ENCODE results near the gene NT5M. TPM values are rescaled to one million over a fixed set of nuclear protein-coding genes. Genes with fewer than 3 reads are reported as not detected.
A peak's percentile ranks its signal among the peaks of the same experiment; 100 is the strongest.
"Not testable (repeated sequence)": the region's sequence is repeated elsewhere in the genome, so short reads cannot be mapped to it uniquely, and the experiment has no call there.

NT5M gene
- polyA plus RNA-seq (2013, experiment 1 of 2): 3.9 TPM
- polyA plus RNA-seq (2013, experiment 2 of 2): 6.1 TPM

- Histone ChIP-seq H3K9ac (ENCODE audit: low read depth, low read length) (peak within 1 kb of the TSS; percentile 69), H3K27me3 (ENCODE audit: insufficient read depth, low read length) (peaks cover 12% of the 10 kb centered on the region), H3K36me3 (ENCODE audit: insufficient read depth, low read length) (no peaks in the 10 kb centered on the region), H3K9me3 (ENCODE audit: insufficient read depth, low read depth, low read length) (no peaks in the 10 kb centered on the region), H3K27ac (ENCODE audit: low read depth, low read length) (0 out of 2 replicates have a peak within 1 kb of the TSS, but pooled peaks have one; percentile 55), H3K4me3 (ENCODE audit: low read length) (peak within 1 kb of the TSS; percentile 80), H3K4me1 (ENCODE audit: insufficient read depth, low read length) (no peaks in the 10 kb centered on the region)
- under 1% methylated on average over 107 of the region's 107 CpGs for WGBS
Measured at GRCh38 chr17:17303010-17303846, at the start of gene NT5M. TSS of gene NT5M (plus strand) at chr17:17303373. CDS start at chr17:17303551, 178 bp downstream.

GRCh38 chr17:17253406-17253805 is 49.8 kb upstream of the NT5M start:
- WGBS: 96% methylated on average over 3 of the region's 3 CpGs
- Histone ChIP-seq H3K4me3 (ENCODE audit: low read length) (no peak overlapping the region), H3K27me3 (ENCODE audit: insufficient read depth, low read length) (no peaks in the 10 kb centered on the region), H3K9ac (ENCODE audit: low read depth, low read length) (no peak overlapping the region), H3K9me3 (ENCODE audit: insufficient read depth, low read depth, low read length) (no peaks in the 10 kb centered on the region), H3K4me1 (ENCODE audit: insufficient read depth, low read length) (no peaks in the 10 kb centered on the region), H3K27ac (ENCODE audit: low read depth, low read length) (no peak overlapping the region), H3K36me3 (ENCODE audit: insufficient read depth, low read length) (peaks cover 82% of the 10 kb centered on the region)

GRCh38 chr17:17254036-17254435 is 49.1 kb upstream of the NT5M start:
- no peaks in the 10 kb centered on the region for H3K4me1 ChIP-seq (ENCODE audit: insufficient read depth, low read length)
- WGBS: 93% methylated on average over 2 of the region's 3 CpGs
- peaks cover 82% of the 10 kb centered on the region for H3K36me3 ChIP-seq (ENCODE audit: insufficient read depth, low read length)

GRCh38 chr17:17255689-17256088 is 47.5 kb upstream of the NT5M start:
- H3K27me3 ChIP-seq (ENCODE audit: insufficient read depth, low read length); H3K4me1 ChIP-seq (ENCODE audit: insufficient read depth, low read length); H3K9me3 ChIP-seq (ENCODE audit: insufficient read depth, low read depth, low read length); H3K27ac ChIP-seq (ENCODE audit: low read depth, low read length); H3K9ac ChIP-seq (ENCODE audit: low read depth, low read length); H3K4me3 ChIP-seq (ENCODE audit: low read length): not testable (repeated sequence)
- H3K36me3 ChIP-seq (ENCODE audit: insufficient read depth, low read length): peaks cover 87% of the 10 kb centered on the region
- WGBS: 90% methylated on average over 11 of the region's 11 CpGs

More at GRCh38 chr17:17254036-17254435, 49.1 kb upstream of the NT5M start:
- Histone ChIP-seq H3K27me3 (ENCODE audit: insufficient read depth, low read length) (no peaks in the 10 kb centered on the region), H3K9me3 (ENCODE audit: insufficient read depth, low read depth, low read length) (no peaks in the 10 kb centered on the region), H3K27ac (ENCODE audit: low read depth, low read length) (no peak overlapping the region), H3K9ac (ENCODE audit: low read depth, low read length) (no peak overlapping the region), H3K4me3 (ENCODE audit: low read length) (no peak overlapping the region)

- Histone ChIP-seq H3K9ac (ENCODE audit: low read depth, low read length) (no peak overlapping the region), H3K9me3 (ENCODE audit: insufficient read depth, low read depth, low read length) (no peaks in the 10 kb centered on the region), H3K27ac (ENCODE audit: low read depth, low read length) (no peak overlapping the region), H3K27me3 (ENCODE audit: insufficient read depth, low read length) (no peaks in the 10 kb centered on the region), H3K4me3 (ENCODE audit: low read length) (no peak overlapping the region), H3K36me3 (ENCODE audit: insufficient read depth, low read length) (peaks cover 91% of the 10 kb centered on the region), H3K4me1 (ENCODE audit: insufficient read depth, low read length) (no peaks in the 10 kb centered on the region)
- WGBS: 98% methylated on average over 1 of the region's 1 CpG
Measured at GRCh38 chr17:17256316-17256715, 46.9 kb upstream of the NT5M start.

- H3K9ac ChIP-seq (ENCODE audit: low read depth, low read length): no peak overlapping the region
- H3K27me3 ChIP-seq (ENCODE audit: insufficient read depth, low read length): no peaks in the 10 kb centered on the region
- H3K36me3 ChIP-seq (ENCODE audit: insufficient read depth, low read length): peaks cover 87% of the 10 kb centered on the region
- H3K9me3 ChIP-seq (ENCODE audit: insufficient read depth, low read depth, low read length): no peaks in the 10 kb centered on the region
- H3K4me3 ChIP-seq (ENCODE audit: low read length): no peak overlapping the region
- no peaks in the 10 kb centered on the region for H3K4me1 ChIP-seq (ENCODE audit: insufficient read depth, low read length)
- 95% methylated on average over 7 of the region's 7 CpGs for WGBS
- H3K27ac ChIP-seq (ENCODE audit: low read depth, low read length): no peak overlapping the region
Measured at GRCh38 chr17:17258011-17258410, 45.2 kb upstream of the NT5M start.

GRCh38 chr17:17258998-17259397 is 44.2 kb upstream of the NT5M start:
- H3K9me3 ChIP-seq (ENCODE audit: insufficient read depth, low read depth, low read length): no peaks in the 10 kb centered on the region
- 96% methylated on average over 4 of the region's 4 CpGs for WGBS
- H3K27me3 ChIP-seq (ENCODE audit: insufficient read depth, low read length): no peaks in the 10 kb centered on the region
- no peak overlapping the region for H3K9ac ChIP-seq (ENCODE audit: low read depth, low read length)
- no peak overlapping the region for H3K27ac ChIP-seq (ENCODE audit: low read depth, low read length)
- peaks cover 83% of the 10 kb centered on the region for H3K36me3 ChIP-seq (ENCODE audit: insufficient read depth, low read length)
- H3K4me3 ChIP-seq (ENCODE audit: low read length): no peak overlapping the region
- H3K4me1 ChIP-seq (ENCODE audit: insufficient read depth, low read length): no peaks in the 10 kb centered on the region

- Histone ChIP-seq H3K27me3 (ENCODE audit: insufficient read depth, low read length) (no peaks in the 10 kb centered on the region), H3K36me3 (ENCODE audit: insufficient read depth, low read length) (peaks cover 87% of the 10 kb centered on the region), H3K9me3 (ENCODE audit: insufficient read depth, low read depth, low read length) (no peaks in the 10 kb centered on the region), H3K27ac (ENCODE audit: low read depth, low read length) (no peak overlapping the region), H3K9ac (ENCODE audit: low read depth, low read length) (no peak overlapping the region), H3K4me3 (ENCODE audit: low read length) (no peak overlapping the region), H3K4me1 (ENCODE audit: insufficient read depth, low read length) (no peaks in the 10 kb centered on the region)
- WGBS: 83% methylated on average over 2 of the region's 2 CpGs
Measured at GRCh38 chr17:17264430-17264829, 38.7 kb upstream of the NT5M start.

GRCh38 chr17:17269926-17270773 is 33.0 kb upstream of the NT5M start:
- Histone ChIP-seq H3K36me3 (ENCODE audit: insufficient read depth, low read length) (peaks cover 87% of the 10 kb centered on the region), H3K9ac (ENCODE audit: low read depth, low read length) (no peak overlapping the region), H3K27me3 (ENCODE audit: insufficient read depth, low read length) (no peaks in the 10 kb centered on the region), H3K9me3 (ENCODE audit: insufficient read depth, low read depth, low read length) (no peaks in the 10 kb centered on the region), H3K27ac (ENCODE audit: low read depth, low read length) (no peak overlapping the region), H3K4me1 (ENCODE audit: insufficient read depth, low read length) (no peaks in the 10 kb centered on the region), H3K4me3 (ENCODE audit: low read length) (no peak overlapping the region)
- 86% methylated on average over 9 of the region's 9 CpGs for WGBS

- H3K4me1 ChIP-seq (ENCODE audit: insufficient read depth, low read length): peaks cover 7% of the 10 kb centered on the region
- H3K9ac ChIP-seq (ENCODE audit: low read depth, low read length): no peak overlapping the region
- peaks cover 49% of the 10 kb centered on the region for H3K36me3 ChIP-seq (ENCODE audit: insufficient read depth, low read length)
- no peaks in the 10 kb centered on the region for H3K27me3 ChIP-seq (ENCODE audit: insufficient read depth, low read length)
- H3K9me3 ChIP-seq (ENCODE audit: insufficient read depth, low read depth, low read length): no peaks in the 10 kb centered on the region
- H3K27ac ChIP-seq (ENCODE audit: low read depth, low read length): no peak overlapping the region
- H3K4me3 ChIP-seq (ENCODE audit: low read length): no peak overlapping the region
- WGBS: 95% methylated on average over 6 of the region's 6 CpGs
Measured at GRCh38 chr17:17275971-17276370, 27.2 kb upstream of the NT5M start.

GRCh38 chr17:17277431-17277830 is 25.7 kb upstream of the NT5M start:
- H3K27ac ChIP-seq (ENCODE audit: low read depth, low read length); H3K27me3 ChIP-seq (ENCODE audit: insufficient read depth, low read length); H3K9ac ChIP-seq (ENCODE audit: low read depth, low read length); H3K4me3 ChIP-seq (ENCODE audit: low read length); H3K9me3 ChIP-seq (ENCODE audit: insufficient read depth, low read depth, low read length): not testable (repeated sequence)
- H3K4me1 ChIP-seq (ENCODE audit: insufficient read depth, low read length): peaks cover 11% of the 10 kb centered on the region
- 93% methylated on average over 5 of the region's 5 CpGs for WGBS
- peaks cover 42% of the 10 kb centered on the region for H3K36me3 ChIP-seq (ENCODE audit: insufficient read depth, low read length)
